T-helper 2 cell treated with Interferon-gamma antibody and Interleukin-4, amounts not matched to agents 100 ng/mL and 5 ng/mL, for 36 hours (primary cell): ENCODE measurements around the gene ZNF480. TPM values are rescaled to one million over a fixed set of nuclear protein-coding genes. Genes with fewer than 3 reads are reported as not detected.
"Not testable (repeated sequence)": the region's sequence is repeated elsewhere in the genome, so short reads cannot be mapped to it uniquely, and the experiment has no call there.

Experiments used
- intact Hi-C: fragments of 100-400 bp; cut with micrococcal nuclease; formaldehyde crosslinking; loops from one replicate; pipeline ENCODE4 v1.15.1; 2023
- total RNA-seq: library from RNA; stranded (reverse); gene quantifications from 2 replicates; pipeline ENCODE4 v1.2.3, GENCODE V29; 2022

ZNF480 gene
- total RNA-seq: 15.0 and 16.5 TPM in 2 replicates

DNA sequence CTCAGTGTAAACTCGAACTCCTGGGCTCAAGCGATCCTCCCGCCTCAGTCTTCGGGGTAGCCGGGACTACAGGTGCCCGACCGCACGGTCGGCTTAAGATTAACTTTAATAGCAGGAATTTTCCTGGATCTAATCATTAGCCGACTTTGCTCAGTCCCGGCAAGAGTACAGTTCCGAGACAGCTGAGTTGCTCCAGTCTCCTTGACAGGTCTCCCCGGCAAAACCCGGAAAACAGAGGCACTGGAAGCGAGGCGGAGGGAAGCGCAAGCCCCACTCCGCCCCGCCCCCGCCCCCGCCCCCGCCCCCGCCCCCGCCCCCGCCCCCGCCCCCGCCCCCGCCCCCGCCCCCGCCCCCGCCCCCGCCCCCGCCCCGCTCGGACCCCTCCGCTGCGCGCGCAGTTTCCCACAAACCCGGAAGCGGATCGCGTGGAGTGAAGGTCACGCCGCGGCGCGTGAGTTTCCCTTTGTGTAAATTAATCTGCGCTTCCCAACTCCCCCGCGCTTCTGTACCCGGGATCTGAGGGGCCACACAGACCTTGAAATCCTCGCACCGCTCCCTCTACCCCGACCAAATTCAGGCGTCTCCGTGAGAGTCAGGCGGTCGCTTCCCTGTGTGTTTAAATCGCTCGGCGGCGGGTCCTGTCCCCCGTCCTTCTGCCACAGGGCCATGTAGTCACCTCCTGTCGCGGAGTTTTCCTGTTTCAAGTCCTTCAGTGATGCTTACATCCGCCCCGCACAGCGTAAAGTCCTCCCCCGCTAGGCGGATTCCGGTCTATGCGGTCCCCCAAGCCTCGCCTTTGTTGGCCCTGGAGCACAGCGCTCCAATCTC lies at the start of gene ZNF480:
Gene ZNF480, plus strand, starts transcription at position 397 of the 828 bp plus-strand sequence. CDS start 3,244 bp downstream, outside the sequence.
- intact Hi-C loops: loop anchor here (1.0 to 2.0 kb wide), 5 partner anchors 28 to 806 kb away; partner anchors contain the start of genes ZNF160, ZNF350, ZNF610 and ZNF611

DNA sequence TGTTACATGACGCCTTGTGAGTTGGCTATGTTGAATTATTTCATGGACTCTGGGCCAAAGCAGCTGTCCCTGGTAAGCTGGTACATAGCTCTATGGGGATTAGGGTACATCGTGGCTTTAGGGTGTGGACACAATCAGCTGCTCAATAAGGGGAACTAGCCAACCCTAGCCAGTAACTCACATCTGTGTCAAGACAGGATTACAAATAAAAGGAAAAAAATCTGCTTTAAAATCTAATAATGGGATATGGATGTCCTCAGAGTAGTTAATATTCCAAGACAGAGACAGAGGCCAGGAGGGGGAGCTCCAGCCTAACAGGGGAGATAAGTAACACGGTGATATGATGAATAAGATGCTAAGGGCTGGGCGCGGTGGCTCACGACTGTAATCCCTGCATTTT lies 48.7 kb upstream of the ZNF480 start:
- intact Hi-C loops: no loop called here

DNA sequence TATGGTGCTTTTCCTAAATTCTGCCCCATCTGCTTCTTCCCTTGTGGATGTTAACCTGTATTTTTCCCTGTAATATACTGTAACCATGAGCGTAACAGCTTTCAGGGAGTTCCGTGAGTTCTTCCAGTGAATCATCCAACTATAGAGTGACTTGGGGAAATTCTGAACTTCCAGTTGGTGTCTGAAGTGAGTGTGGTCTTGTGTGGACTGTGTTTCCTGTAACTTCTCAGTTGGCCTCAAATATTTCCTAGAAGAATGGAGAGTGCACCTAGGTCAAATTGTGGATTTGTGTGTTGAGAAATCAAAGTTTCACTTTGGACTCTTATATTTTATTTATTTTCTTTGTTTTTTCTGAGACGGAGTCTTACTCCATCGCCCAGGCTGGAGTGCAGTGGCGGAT lies 38.5 kb upstream of the ZNF480 start:
- intact Hi-C loops: no loop called here

GRCh38 chr19:52265556-52265955 lies 31.4 kb upstream of the ZNF480 start:
- intact Hi-C loops: not testable (repeated sequence)

GRCh38 chr19:52269338-52270261 lies 27.4 kb upstream of the ZNF480 start, which contains the start of gene ZNF766:
Gene ZNF766 (plus strand): TSS chr19:52269587. CDS start chr19:52269614, 27 bp downstream.
- intact Hi-C loops: loop anchor here (1.0 kb wide), 5 partner anchors 28 to 342 kb away; partner anchors contain the start of genes ZNF350, ZNF480, ZNF610 and ZNF613

GRCh38 chr19:52270266-52270885 lies 26.6 kb upstream of the ZNF480 start:
- intact Hi-C loops: no loop called here

- intact Hi-C loops: no loop called here
Observed at GRCh38 chr19:52273301-52273700, 23.7 kb upstream of the ZNF480 start.

DNA sequence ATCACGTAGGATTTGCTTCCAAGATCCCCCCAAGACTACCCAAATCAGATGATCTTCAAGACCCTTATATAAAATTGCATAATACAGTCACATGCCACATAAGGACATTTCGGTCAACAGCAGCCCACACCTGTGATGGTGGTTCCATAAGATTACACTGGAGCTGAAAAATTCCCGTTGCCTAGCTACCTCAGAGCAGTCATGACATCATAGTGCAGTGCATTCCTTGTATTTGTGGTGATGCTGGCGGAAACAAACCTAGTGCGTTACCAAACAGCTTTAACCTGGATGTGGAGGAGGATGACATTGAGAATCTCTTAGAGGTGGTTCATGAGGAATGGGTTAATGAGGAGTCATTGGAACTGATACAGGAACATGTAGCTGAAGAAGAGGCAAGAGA lies 22.8 kb upstream of the ZNF480 start:
- intact Hi-C loops: no loop called here

GRCh38 chr19:52275988-52276387 lies 21.0 kb upstream of the ZNF480 start:
- intact Hi-C loops: no loop called here

- intact Hi-C loops: no loop called here
Observed at GRCh38 chr19:52277471-52277870, 19.5 kb upstream of the ZNF480 start.

GRCh38 chr19:52286256-52286655 lies 10.7 kb upstream of the ZNF480 start:
- intact Hi-C loops: no loop called here

DNA sequence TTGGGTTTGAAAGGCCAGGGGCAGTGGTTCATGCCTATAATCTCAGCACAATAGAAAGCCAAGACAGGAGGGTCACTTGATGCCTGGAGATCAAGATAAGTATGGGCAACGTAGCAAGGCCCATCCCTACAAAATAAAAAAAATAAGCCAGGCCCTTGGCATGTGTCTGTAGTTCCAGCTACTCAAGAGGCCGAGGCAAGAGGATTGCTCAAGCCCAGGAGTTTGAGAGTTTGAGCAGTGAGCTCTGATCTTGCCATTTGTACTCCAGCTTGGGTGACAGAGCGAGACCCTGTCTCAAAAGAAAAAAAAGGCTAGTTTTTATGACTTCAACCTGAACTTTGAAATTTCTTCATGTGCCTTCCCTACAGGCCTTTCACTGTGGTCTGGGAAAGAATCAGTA lies 5.2 kb upstream of the ZNF480 start:
- intact Hi-C loops: no loop called here

DNA sequence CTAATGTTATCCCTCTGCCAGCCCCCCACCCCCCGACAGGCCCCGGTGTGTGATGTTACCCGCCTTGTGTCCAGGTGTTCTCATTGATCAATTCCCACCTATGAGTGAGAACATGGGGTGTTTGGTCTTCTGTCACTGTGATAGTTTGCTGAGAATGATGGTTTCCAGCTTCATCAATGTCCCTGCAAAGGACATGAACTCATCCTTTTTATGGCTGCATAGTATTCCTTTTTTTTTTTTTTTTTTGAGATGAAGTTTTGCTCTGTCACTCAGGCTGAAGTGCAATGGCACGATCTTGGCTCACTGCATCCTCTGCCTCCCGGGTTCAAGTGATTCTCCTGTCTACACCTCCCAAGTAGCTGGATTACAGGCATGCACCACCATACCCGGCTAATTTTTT lies 4.0 kb upstream of the ZNF480 start:
- intact Hi-C loops: not testable (repeated sequence)

GRCh38 chr19:52296400-52296772 lies 583 bp upstream of the ZNF480 start:
- intact Hi-C loops: loop anchor here (2.0 kb wide), 2 partner anchors 40 to 806 kb away; partner anchors contain the start of genes ZNF160 and ZNF610

DNA sequence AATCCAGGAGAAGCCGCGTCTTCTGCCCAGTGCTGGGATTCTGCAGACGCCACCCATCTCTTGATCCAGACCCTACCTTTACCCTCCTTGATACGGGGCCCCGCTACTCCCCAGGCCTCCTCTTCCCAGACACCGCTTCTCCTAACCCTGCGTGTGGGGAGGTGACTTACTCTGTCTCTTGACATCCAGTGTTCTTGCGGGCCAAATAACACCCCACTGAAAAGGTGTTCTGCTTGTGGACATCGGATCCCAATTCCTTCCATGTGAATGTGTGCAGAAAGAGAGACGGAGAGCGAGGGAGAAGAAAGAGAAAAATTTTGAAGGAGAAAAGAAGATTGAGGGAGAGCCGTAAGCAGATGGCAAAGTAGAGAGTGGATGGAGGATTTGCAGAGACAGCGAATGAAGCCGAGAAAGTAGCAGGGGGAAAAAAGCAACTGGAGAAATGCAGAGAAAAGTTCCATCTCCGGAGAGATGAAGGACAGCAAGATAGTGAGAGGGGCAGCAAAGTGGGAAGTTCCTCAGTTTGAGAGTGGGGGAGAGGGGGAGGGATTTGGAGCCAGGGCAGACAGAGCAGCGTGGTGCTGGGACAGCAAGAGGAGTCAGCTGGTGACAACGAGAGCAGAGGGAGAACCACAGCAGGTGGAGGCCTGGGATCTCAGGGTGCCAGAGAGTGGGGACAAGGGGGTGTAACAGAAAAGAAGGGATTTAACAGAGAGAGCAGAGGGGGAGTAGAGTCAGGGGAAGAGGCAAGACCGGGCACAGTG lies 814 bp downstream of the ZNF480 start:
- intact Hi-C loops: loop anchor here (1.0 to 2.0 kb wide), 5 partner anchors 28 to 805 kb away; partner anchors contain the start of genes ZNF160, ZNF350, ZNF610 and ZNF611

- intact Hi-C loops: no loop called here
Observed at GRCh38 chr19:52307275-52307674, 10.3 kb downstream of the ZNF480 start.

GRCh38 chr19:52322429-52322828 lies 25.5 kb downstream of the ZNF480 start:
- intact Hi-C loops: no loop called here

DNA sequence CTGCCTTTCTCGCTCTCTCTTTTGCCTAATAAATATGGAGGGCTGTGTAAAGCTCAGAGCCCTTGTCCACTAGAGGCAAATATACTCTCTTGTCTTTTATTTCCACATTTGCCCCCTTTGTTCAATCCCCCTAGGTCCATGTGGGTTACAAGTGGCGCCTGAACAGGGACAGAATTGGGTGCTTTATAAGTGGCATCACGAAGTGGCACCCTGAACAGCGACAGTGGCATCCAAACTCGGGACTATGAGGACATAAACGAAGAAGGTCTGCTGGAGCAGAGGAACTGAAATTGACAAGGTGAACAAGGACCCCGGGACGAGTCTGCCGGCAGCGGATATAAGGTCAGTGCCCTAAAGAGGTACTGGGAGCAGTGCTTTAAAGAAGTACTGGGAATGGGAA lies 34.8 kb downstream of the ZNF480 start:
- intact Hi-C loops: no loop called here

GRCh38 chr19:52335768-52336116 lies 38.8 kb downstream of the ZNF480 start:
- intact Hi-C loops: loop anchor here (1.0 to 2.0 kb wide), 3 partner anchors 33 to 66 kb away; partner anchors contain the start of genes ZNF480, ZNF766 and ZNF880

DNA sequence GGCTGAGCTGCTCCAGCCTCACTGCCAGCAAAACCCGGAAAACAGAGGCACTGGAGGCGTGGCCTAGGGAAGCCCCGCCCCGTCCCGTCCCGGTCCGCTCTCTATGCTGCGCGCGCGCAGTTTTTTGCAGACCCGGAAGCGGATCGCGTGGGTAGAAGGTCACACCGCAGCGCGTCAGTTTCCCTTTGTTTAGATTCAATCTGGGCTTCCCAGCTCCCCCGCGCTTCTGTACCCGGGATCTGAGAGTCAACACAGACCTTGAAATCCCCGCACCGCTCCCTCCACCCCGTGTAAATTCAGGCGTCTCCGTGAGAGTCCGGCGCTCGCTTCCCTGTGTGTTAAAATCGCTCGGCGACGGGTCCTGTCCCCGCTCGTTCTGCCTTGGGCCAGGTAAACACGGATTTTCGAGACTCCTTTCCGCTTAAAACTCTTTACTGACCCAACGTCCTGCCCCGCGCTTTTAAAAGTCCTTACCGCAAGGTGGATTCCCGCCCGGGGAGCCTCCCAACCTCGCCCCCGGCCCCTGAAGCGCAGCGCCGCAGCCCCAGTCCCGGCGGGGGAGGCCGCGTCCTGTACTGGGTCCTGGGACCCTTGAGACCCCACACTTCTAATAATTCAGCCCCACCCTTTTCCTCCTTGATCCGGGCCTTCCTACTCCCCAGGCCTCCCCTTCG lies 39.3 kb downstream of the ZNF480 start, which contains the start of gene ZNF610:
Gene ZNF610, plus strand, starts transcription at position 127 of the 674 bp plus-strand sequence. CDS start 12,930 bp downstream, outside the sequence.
- intact Hi-C loops: loop anchor here (1.0 to 2.0 kb wide), 3 partner anchors 33 to 67 kb away; partner anchors contain the start of genes ZNF480, ZNF766 and ZNF880
